PC-9 (cell line): Measurements from ENCODE around the gene RASAL3. TPM values are rescaled to one million over a fixed set of nuclear protein-coding genes. Genes with fewer than 3 reads are reported as not detected.
"Not testable (repeated sequence)": the region's sequence is repeated elsewhere in the genome, so short reads cannot be mapped to it uniquely, and the experiment has no call there.

Experiments used
- BruUV-seq: library from RNA; stranded (reverse); fragments of 400-500 nt; replicated peaks from 2 replicates; lab custom pipeline; 2021; lab: Mats Ljungman, UMichigan
- CTCF ChIA-PET: fragments of 300-600 bp; sonication (Branson Sonifier 250); formaldehyde crosslinking; loops from one replicate; lab custom pipeline; 2022; ENCODE audit warnings: antibody characterized with exemption; lab: Charles Lee
- POLR2A ChIA-PET: fragments of 300-600 bp; sonication (Branson Sonifier 250); formaldehyde crosslinking; loops from one replicate; lab custom pipeline; 2022; ENCODE audit warnings: antibody characterized with exemption; ENCODE audit not compliant: unreplicated experiment; lab: Charles Lee
- DNase-seq, 2 experiments: peaks; one replicate each; pipeline versions ENCODE4 v3.0.0 to v3.0.0-alpha.2; 2015 to 2022; ENCODE audit warnings: mixed read lengths in 1 of 2
- H2AFZ ChIP-seq: fragments of 200-600 bp; sonication (generic); 2 replicates; pipeline ENCODE4 v1.8.1; 2017; ENCODE audit warnings: antibody characterized with exemption
- H3F3A ChIP-seq: fragments of 200-600 bp; sonication (generic); 2 replicates; pipeline ENCODE4 v1.8.1; 2017; ENCODE audit warnings: antibody characterized with exemption, mild to moderate bottlenecking, low read depth; ENCODE audit not compliant: insufficient read depth
- H3K27ac ChIP-seq: fragments of 200-600 bp; sonication (generic); 2 replicates; pipeline ENCODE4 v1.6.1; 2016; ENCODE audit warnings: mixed run types
- H3K27me3 ChIP-seq: fragments of 200-600 bp; sonication (generic); 2 replicates; pipeline ENCODE4 v1.6.1; 2016; ENCODE audit warnings: low read depth, mixed run types; ENCODE audit not compliant: insufficient read depth
- H3K36me3 ChIP-seq: fragments of 200-600 bp; sonication (generic); 2 replicates; pipeline ENCODE4 v1.6.1; 2016; ENCODE audit warnings: low read depth, mixed run types
- H3K4me1 ChIP-seq: fragments of 200-600 bp; sonication (generic); replicated peaks from 2 replicates; pipeline ENCODE4 v1.6.1; 2016; ENCODE audit warnings: mixed run types; ENCODE audit not compliant: insufficient read depth
- H3K4me2 ChIP-seq: fragments of 200-600 bp; sonication (generic); 2 replicates; pipeline ENCODE4 v1.6.1; 2017; ENCODE audit warnings: mixed run types
- H3K4me3 ChIP-seq: fragments of 200-600 bp; sonication (generic); 2 replicates; pipeline ENCODE4 v1.6.1; 2016; ENCODE audit warnings: mixed run types
- H3K79me2 ChIP-seq: fragments of 200-600 bp; sonication (generic); 2 replicates; pipeline ENCODE4 v1.6.1; 2017; ENCODE audit warnings: low read depth, mixed run types
- H3K9me2 ChIP-seq: fragments of 200-600 bp; sonication (generic); 2 replicates; pipeline ENCODE4 v1.8.1; 2017; ENCODE audit warnings: mild to moderate bottlenecking; ENCODE audit not compliant: insufficient read depth
- H3K9me3 ChIP-seq: fragments of 200-600 bp; sonication (generic); 2 replicates; pipeline ENCODE4 v1.8.1; 2016; ENCODE audit warnings: low read depth; ENCODE audit not compliant: insufficient read depth
- H4K20me1 ChIP-seq: fragments of 200-600 bp; sonication (generic); 2 replicates; pipeline ENCODE4 v1.8.1; 2017; ENCODE audit not compliant: insufficient read depth
- CTCF ChIP-seq: fragments of 200-600 bp; sonication (generic); conservative IDR thresholded peaks from 2 replicates; pipeline ENCODE4 v1.6.1; 2017; ENCODE audit warnings: mixed run types, antibody characterized with exemption, mild to moderate bottlenecking, moderate library complexity
- EZH2 ChIP-seq: fragments of 200-600 bp; sonication (generic); IDR thresholded peaks from 2 replicates; pipeline ENCODE4 v1.8.0; 2017; ENCODE audit warnings: antibody characterized with exemption, low read depth
- intact Hi-C: fragments of 100-400 bp; cut with micrococcal nuclease; formaldehyde crosslinking; loops from one replicate; pipeline ENCODE4 v1.10.0; 2022; ENCODE audit not compliant: unreplicated experiment
- total RNA-seq: library from RNA; stranded (reverse); gene quantifications from 2 replicates; pipeline ENCODE4 v1.2.3, GENCODE V29; 2021

Gene RASAL3
- total RNA-seq, 1 experiment from 2014 or later, result not detected

GRCh38 chr19:15412832-15413231 is 51.5 kb downstream of the RASAL3 start:
- peaks cover 29% of the 10 kb centered on the region for H3K4me1 ChIP-seq
- H3F3A ChIP-seq, result peaks cover 16% of the 10 kb centered on the region
- no peaks in the 10 kb centered on the region for H3K9me2 ChIP-seq
- H3K27me3 ChIP-seq, result no peaks in the 10 kb centered on the region
- no peak for TF ChIP-seq CTCF
- TF ChIP-seq EZH2, result no peak
- peaks cover 97% of the 10 kb centered on the region for H4K20me1 ChIP-seq
- no peak overlapping the region for H3K4me3 ChIP-seq
- H3K79me2 ChIP-seq, result peaks cover 100% of the 10 kb centered on the region
- BruUV-seq, result no TSS peak
- peaks cover 15% of the 10 kb centered on the region for H3K36me3 ChIP-seq
- ChIA-PET CTCF (no interaction called here), POLR2A (no interaction called here)
- intact Hi-C loops, result no loop called here
- no peak overlapping the region for H2AFZ ChIP-seq
- H3K9me3 ChIP-seq, result no peaks in the 10 kb centered on the region
- H3K4me2 ChIP-seq, result no peak overlapping the region
- DNase-seq, result no peak
- no peak overlapping the region for H3K27ac ChIP-seq

- H3K9me2 ChIP-seq, BruUV-seq, intact Hi-C loops, H3K9me3 ChIP-seq, H3K4me2 ChIP-seq, DNase-seq, H2AFZ ChIP-seq, H3K27me3 ChIP-seq, H3K4me3 ChIP-seq, CTCF ChIA-PET, POLR2A ChIA-PET: not testable (repeated sequence)
- Histone ChIP-seq H4K20me1 (peaks cover 97% of the 10 kb centered on the region), H3K27ac (peak overlapping the region; percentile 25; the same call in 1 of the 2 replicates), H3F3A (peaks cover 16% of the 10 kb centered on the region), H3K79me2 (peaks cover 100% of the 10 kb centered on the region), H3K36me3 (peaks cover 23% of the 10 kb centered on the region), H3K4me1 (peaks cover 17% of the 10 kb centered on the region; the same call in 1 of the 2 replicates)
These were observed 53.0 kb downstream of the RASAL3 start for GRCh38 chr19:15411351-15411750.

GRCh38 chr19:15404780-15405211 is 59.5 kb downstream of the RASAL3 start:
- H3K79me2 ChIP-seq, result peaks cover 80% of the 10 kb centered on the region
- peaks cover 35% of the 10 kb centered on the region; the same call in 1 of the 2 replicates for H3K36me3 ChIP-seq
- H3K9me2 ChIP-seq, result no peaks in the 10 kb centered on the region
- TF ChIP-seq EZH2 (no peak), CTCF (no peak)
- H3K27ac ChIP-seq, result no peak overlapping the region
- intact Hi-C loops, result no loop called here
- POLR2A ChIA-PET, result interaction anchor here (0.6 kb wide), 1 partner anchor 61 kb away, joined by 12 read pairs; no protein-coding TSS in a partner anchor
- no peak overlapping the region for H2AFZ ChIP-seq
- no TSS peak for BruUV-seq
- no peaks in the 10 kb centered on the region for H3K27me3 ChIP-seq
- H3K9me3 ChIP-seq, result no peaks in the 10 kb centered on the region
- no peak overlapping the region for H3K4me3 ChIP-seq
- CTCF ChIA-PET, result interaction anchor here (0.6 kb wide), 1 partner anchor 209 kb away, joined by 4 read pairs; no protein-coding TSS in a partner anchor
- peaks cover 93% of the 10 kb centered on the region for H4K20me1 ChIP-seq
- peaks cover 3% of the 10 kb centered on the region; the same call in 1 of the 2 replicates for H3F3A ChIP-seq
- H3K4me2 ChIP-seq, result no peak overlapping the region
- no peak for DNase-seq
- no peaks in the 10 kb centered on the region for H3K4me1 ChIP-seq
